Measurements from ENCODE around the gene PRRT3.

GRCh38 chr3:9951962-9952805 lies at the start of gene PRRT3:
- TF ChIP-seq GATA2 (IDR thresholded peaks at IDR 0.05; ENCODE audit: low read depth, low read length) (no peak), GATA3 (IDR thresholded peaks at IDR 0.05; ENCODE audit: low read depth, low read length) (no peak)
